Dermis blood vessel endothelial cell (primary cell): ENCODE measurements around the gene TRABD2A. TPM values are rescaled to one million over a fixed set of nuclear protein-coding genes. Genes with fewer than 3 reads are reported as not detected.
"Not testable (repeated sequence)": the region's sequence is repeated elsewhere in the genome, so short reads cannot be mapped to it uniquely, and the experiment has no call there.

ENCODE experiments used
- DNase-seq: peaks from one replicate; pipeline ENCODE4 v3.0.0; 2010
- total RNA-seq: library from RNA; depleted of rRNA; stranded (reverse); fragments of >200 nt; gene quantifications from 2 replicates; pipeline ENCODE4 v1.2.3, GENCODE V29; 2014

TRABD2A gene
- total RNA-seq, 1 donor from 2014 or later = 1.4 TPM

DNA sequence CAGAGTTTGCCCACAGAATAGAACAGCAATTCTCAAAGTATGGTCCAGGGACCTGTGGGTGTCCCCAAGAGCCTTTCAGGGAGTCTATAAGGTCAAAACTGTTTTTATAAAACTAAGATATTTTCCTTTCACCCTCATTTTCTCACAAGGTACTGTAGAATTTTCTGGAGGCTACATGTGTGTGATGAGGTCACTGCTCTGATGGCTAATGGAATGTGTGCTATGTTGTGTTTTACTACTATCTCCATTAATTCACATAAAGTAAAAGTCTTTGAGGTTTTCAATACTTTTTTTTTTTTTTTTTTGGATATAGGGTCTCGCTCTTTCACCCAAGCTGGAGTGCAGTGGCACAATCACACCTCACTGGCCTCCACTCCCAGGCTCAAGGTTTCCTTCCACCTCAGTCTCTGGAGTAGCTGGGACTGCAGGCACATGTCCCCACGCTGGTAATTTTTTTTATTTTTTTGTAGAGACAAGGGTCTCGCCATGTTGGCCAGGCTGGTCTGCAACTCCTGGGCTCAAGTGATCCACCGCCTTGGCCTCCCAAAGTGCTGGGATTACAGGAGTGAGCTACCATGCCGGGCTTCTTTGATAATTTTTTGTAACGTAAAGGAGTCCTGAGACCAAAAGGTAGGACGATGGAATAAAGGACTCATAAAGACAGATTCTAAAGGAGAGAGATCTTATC is 1.8 kb downstream of the TRABD2A start:
- no peak for DNase-seq

- DNase-seq = no peak
Measured at GRCh38 chr2:84878459-84878858, 2.4 kb downstream of the TRABD2A start.

DNA sequence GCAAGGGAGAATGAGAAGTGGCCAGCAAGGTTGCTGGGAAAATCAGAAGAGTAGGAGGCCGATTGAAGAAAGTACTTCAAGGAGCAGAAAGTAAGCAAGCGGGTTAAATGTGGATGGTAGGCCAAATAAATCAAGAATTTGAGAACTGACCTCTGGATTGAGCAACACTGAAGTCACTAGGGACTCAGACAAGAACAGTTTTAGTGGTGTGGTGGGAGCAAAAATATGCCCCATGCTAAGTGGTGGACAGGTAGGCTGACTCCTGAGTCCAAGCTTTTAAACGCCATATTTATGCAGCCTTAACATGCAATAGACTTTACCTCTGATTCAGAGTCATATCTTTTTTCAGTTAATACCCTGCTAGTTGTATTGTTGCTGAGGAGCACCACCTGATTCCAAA is 4.5 kb downstream of the TRABD2A start:
- no peak for DNase-seq

- DNase-seq = not testable (repeated sequence)
Measured at GRCh38 chr2:84875619-84876018, 5.3 kb downstream of the TRABD2A start.

DNA sequence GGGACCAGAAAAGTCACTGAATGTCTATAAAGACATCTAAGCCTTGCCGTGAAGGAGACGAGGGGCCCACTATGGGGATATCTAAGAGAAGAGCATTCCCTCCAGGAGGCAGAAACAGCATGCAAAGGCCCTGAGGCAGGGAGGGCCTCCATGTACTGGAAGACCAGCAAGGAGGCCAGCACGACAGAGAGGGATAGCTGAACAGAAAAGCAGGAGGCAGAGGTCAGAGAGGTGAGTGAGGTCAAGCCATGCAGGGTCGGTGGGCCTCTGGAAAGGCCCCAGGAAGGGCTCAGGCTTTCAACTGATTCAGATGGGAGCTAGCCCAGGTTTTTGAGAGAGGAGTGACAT is 5.7 kb downstream of the TRABD2A start:
- no peak for DNase-seq

- DNase-seq = no peak
Measured at GRCh38 chr2:84874381-84875212, 6.3 kb downstream of the TRABD2A start.

GRCh38 chr2:84873350-84873749 is 7.5 kb downstream of the TRABD2A start:
- no peak for DNase-seq

- DNase-seq = not testable (repeated sequence)
Measured at GRCh38 chr2:84872691-84873090, 8.2 kb downstream of the TRABD2A start.

GRCh38 chr2:84870306-84870705 is 10.6 kb downstream of the TRABD2A start:
- no peak for DNase-seq

GRCh38 chr2:84868327-84868726 is 12.6 kb downstream of the TRABD2A start:
- not testable (repeated sequence) for DNase-seq

DNA sequence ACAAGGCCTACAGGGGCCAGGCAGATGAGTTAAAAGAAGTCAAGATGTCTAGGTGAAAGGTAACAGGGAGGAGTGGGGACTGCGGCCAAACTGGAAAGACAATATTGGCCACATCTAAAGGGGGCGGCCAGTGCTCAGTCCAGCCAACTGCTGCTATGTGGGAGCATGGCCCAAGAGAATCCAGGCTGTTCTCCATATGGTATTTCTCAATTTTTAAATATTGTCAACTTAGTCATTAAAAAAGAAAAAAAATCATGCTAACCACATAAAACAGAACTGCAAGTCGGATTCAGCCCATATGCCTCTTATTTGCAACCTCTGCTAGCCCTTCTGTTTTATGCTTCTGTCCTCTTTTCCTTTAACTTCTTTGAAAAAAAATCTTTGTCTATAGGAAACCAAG is 14.8 kb downstream of the TRABD2A start:
- DNase-seq = no peak

DNA sequence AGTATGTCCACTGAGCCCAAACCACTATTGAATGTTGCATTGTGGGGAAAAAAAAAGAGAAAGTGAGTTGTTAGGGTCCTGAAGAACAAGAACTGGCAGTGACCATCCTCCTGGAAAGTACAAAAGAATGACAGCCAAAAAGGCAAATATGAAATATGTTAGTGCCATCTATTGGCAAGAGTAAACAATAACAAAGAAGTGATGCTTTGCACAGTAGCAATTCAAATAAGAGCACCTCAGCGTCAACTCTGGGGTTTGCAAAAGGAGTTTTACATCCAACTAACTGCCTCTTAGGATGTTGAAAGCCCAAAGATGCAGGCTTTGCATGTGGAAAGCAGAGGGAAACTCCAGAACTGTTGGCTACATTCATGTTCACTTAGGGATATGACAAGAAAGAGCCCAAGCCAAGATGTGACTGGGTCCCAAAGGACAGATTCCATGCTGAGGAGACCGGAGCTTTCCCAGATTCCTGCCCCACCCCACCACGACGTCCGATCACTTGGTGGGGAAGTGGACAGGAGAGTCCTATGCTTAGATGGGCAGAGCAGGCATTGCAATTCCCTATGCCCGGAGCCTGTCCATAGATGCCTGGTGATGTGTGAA is 15.6 kb downstream of the TRABD2A start:
- peak; percentile 35 for DNase-seq

- DNase-seq = no peak
Measured at GRCh38 chr2:84862006-84862405, 18.9 kb downstream of the TRABD2A start.

DNA sequence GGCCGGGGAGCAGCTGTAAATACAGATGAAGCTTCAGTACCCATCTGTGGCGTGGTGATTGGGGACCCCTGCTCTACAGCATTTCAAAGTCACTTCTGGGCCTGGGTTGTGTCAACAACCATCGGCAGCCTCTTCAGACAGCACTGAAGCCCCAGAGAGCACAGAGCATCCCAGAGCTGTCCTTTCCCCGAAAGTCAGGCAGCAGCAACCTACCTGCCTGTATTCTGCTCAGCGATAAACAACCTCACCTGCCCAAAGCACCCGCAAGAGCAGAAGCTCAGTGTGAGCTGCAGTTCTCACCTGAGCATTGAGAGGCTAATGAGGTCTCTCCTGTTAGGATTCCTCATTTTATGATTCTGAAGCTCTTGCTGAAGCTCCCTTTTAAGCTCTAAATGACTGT is 19.3 kb downstream of the TRABD2A start:
- DNase-seq = no peak

GRCh38 chr2:84858937-84859336 is 21.9 kb downstream of the TRABD2A start:
- no peak for DNase-seq

DNA sequence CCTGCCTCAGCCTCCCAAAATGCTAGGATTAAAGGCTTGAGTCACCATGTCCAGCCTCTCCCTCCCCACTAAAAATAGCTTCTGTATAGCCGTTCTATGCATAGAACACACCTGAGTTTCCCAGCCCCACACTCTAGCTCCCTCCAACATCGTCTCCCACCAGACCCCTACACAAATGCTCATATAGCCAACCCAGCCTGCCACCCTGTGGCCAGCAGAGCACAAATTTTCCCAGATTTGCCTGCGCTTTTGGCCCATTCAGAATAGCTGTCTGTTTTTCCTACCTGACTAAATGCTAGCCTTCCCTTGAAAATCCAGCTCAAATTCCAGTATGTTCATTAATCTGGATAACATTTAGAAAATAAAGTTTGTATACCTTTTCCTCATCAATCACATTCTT is 22.8 kb downstream of the TRABD2A start:
- DNase-seq = no peak

- no peak for DNase-seq
Measured at GRCh38 chr2:84857566-84857965, 23.3 kb downstream of the TRABD2A start.

DNA sequence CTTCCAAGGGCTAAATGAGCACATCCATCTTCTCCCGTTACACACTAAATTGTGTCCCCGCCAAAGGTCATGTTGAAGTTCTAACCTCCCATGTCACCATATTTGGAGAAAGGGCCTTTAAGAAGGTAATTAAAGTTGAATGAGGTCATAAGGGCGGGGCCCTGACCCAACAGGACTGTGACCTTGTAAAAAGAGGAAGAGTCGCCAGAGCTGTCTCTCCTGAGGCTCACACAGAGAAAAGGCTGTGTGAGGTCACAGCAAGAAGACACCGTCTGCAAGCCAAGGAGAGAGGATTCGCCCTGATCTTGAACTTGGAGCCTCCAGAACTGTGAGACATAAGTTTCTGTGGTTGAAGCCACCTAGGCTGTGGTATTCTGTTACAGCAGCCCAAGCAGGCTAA is 24.1 kb downstream of the TRABD2A start:
- no peak for DNase-seq

DNA sequence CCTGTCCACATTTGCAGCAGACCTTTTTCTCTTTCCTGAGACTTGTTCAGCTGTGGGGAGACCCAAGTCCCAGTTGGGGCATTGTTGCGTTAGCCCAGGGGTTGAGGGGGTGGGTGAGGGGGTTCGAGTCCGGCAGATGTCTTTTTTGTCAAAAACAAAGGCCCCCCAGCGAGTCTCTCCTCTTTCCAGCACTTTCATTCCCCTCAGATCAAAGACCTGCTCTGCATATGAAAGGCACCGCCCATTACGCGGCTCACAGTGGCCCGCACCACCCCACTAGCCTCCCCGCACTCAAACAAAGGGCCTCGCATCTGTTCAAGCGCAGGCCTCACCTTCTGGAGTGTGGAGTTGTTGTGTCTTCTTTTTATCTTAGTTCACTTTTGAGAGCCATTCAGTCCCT is 25.2 kb downstream of the TRABD2A start:
- DNase-seq = no peak

GRCh38 chr2:84854850-84855249 is 26.0 kb downstream of the TRABD2A start:
- no peak for DNase-seq

DNA sequence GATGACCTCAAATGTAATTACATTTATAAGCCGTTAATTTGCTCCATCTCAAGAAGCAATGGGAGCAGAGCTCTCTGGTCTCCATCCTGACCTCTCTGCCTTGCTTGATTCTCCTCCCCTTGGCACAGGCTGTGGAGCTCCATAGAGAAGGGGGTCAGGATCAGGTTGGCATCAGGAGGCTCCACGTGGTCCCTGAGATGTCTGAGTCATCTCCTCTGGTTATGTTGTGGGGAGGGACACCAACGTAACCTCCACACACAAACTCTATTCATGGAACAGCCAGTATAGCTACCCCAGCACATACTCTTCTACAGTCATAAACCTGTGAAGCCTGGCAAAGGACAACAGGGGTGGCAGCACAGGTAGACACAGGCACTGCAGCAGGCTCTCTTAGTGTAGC is 29.0 kb downstream of the TRABD2A start:
- no peak for DNase-seq

- DNase-seq = no peak
Measured at GRCh38 chr2:84850471-84850870, 30.4 kb downstream of the TRABD2A start.

DNA sequence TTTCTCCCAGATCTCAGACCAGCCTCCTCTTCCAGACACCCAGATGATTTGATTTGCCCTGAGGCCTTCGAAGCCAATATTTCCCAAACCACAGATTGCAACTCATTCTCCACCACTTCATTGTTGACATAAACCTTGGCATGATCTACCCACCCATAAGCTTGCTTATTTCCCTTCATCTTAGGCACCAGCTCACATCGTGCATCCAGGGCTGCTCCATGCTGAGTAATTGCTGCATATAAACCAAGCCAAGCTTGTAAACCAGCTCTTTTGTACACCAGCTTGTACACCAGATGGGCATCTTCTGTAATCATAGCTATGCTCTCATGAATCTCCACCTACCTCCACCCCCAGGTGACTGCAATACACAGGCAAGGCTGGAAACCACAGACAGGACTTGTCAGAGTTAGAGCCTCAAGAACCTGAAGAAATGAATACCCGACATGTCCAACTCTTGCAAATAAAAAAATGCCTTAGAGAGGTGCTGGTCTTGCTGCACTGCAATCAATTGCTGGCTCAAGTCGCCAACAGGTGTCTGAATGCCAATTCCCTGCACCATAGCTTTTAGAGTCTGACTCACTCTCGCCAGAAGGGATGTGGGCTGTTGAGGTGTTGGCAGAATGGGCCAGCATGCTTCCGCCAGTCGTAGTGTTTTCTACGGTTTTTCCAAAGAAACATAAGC is 31.5 kb downstream of the TRABD2A start:
- no peak for DNase-seq
